Stimulated activated memory B cell treated with anti-CD40 and anti-IgM and Interleukin-4, amounts not matched to agents 10 μg/mL and 1 μg/mL and 100 μg/mL, for 72 hours (primary cell): ENCODE measurements around the gene THAP11.

Experiments used
- ATAC-seq: fragments of 150-1000 bp; cut with Tn5 transposase; 2 replicates; pipeline ENCODE4 v1.10.0; 2021
- H3K27ac Mint-ChIP-seq: one replicate; pipeline ENCODE4 v1.8.0; 2022; ENCODE audit warnings: mild to moderate bottlenecking, mixed read lengths
- H3K27me3 Mint-ChIP-seq: one replicate; pipeline ENCODE4 v1.8.0; 2022; ENCODE audit warnings: mixed read lengths
- H3K36me3 Mint-ChIP-seq: one replicate; pipeline ENCODE4 v1.8.0; 2022; ENCODE audit warnings: mixed read lengths
- H3K4me1 Mint-ChIP-seq: one replicate; pipeline ENCODE4 v1.8.0; 2022; ENCODE audit warnings: mixed read lengths
- H3K4me3 Mint-ChIP-seq: one replicate; pipeline ENCODE4 v1.8.0; 2022; ENCODE audit warnings: mild to moderate bottlenecking, moderate library complexity, mixed read lengths
- H3K9me3 Mint-ChIP-seq: one replicate; pipeline ENCODE4 v1.8.0; 2022; ENCODE audit warnings: mixed read lengths

THAP11 gene

GRCh38 chr16:67865318-67865717 lies 23.2 kb downstream of the THAP11 start:
- ATAC-seq, result no peak
- Mint-ChIP-seq H3K4me3 (no peak overlapping the region), H3K9me3 (no peaks in the 10 kb centered on the region), H3K36me3 (peaks cover 7% of the 10 kb centered on the region), H3K27ac (peak overlapping the region; percentile 37), H3K4me1 (peaks cover 25% of the 10 kb centered on the region), H3K27me3 (no peaks in the 10 kb centered on the region)

- H3K4me3 Mint-ChIP-seq, result no peak overlapping the region
- no peak for ATAC-seq
These were observed 26.2 kb downstream of the THAP11 start for GRCh38 chr16:67868290-67868689.

GRCh38 chr16:67869653-67870052 lies 27.5 kb downstream of the THAP11 start:
- H3K36me3 Mint-ChIP-seq, result peaks cover 8% of the 10 kb centered on the region
- no peaks in the 10 kb centered on the region for H3K9me3 Mint-ChIP-seq
- peaks cover 23% of the 10 kb centered on the region for H3K4me1 Mint-ChIP-seq
- no peak overlapping the region for H3K27ac Mint-ChIP-seq
- H3K27me3 Mint-ChIP-seq, result no peaks in the 10 kb centered on the region
- no peak overlapping the region for H3K4me3 Mint-ChIP-seq
- no peak for ATAC-seq

More at GRCh38 chr16:67868290-67868689, 26.2 kb downstream of the THAP11 start:
- Mint-ChIP-seq H3K27me3 (no peaks in the 10 kb centered on the region), H3K36me3 (peaks cover 8% of the 10 kb centered on the region), H3K9me3 (no peaks in the 10 kb centered on the region), H3K4me1 (peaks cover 13% of the 10 kb centered on the region), H3K27ac (no peak overlapping the region)

GRCh38 chr16:67871256-67871655 lies 29.1 kb downstream of the THAP11 start:
- Mint-ChIP-seq H3K36me3 (peaks cover 8% of the 10 kb centered on the region), H3K4me1 (peaks cover 36% of the 10 kb centered on the region), H3K27ac (peak overlapping the region; percentile 89), H3K4me3 (no peak overlapping the region), H3K27me3 (no peaks in the 10 kb centered on the region), H3K9me3 (no peaks in the 10 kb centered on the region)
- ATAC-seq, result no peak

GRCh38 chr16:67872131-67872630 lies 30.1 kb downstream of the THAP11 start:
- Mint-ChIP-seq H3K27ac (peak overlapping the region; percentile 89), H3K4me1 (peaks cover 36% of the 10 kb centered on the region), H3K27me3 (no peaks in the 10 kb centered on the region), H3K4me3 (peak overlapping the region; percentile 95), H3K9me3 (no peaks in the 10 kb centered on the region), H3K36me3 (peaks cover 14% of the 10 kb centered on the region)
- peak; percentile 2 for ATAC-seq

- no peaks in the 10 kb centered on the region for H3K9me3 Mint-ChIP-seq
- no peaks in the 10 kb centered on the region for H3K27me3 Mint-ChIP-seq
- peak; percentile 92 for ATAC-seq
- H3K4me1 Mint-ChIP-seq, result peaks cover 36% of the 10 kb centered on the region
- H3K36me3 Mint-ChIP-seq, result peaks cover 20% of the 10 kb centered on the region
- H3K27ac Mint-ChIP-seq, result peak within 1 kb of the TSS; percentile 89
- H3K4me3 Mint-ChIP-seq, result peak within 1 kb of the TSS; percentile 95
These were observed 30.7 kb downstream of the THAP11 start, which contains the start of gene EDC4 for GRCh38 chr16:67872631-67873434. Gene EDC4 (plus strand): TSS chr16:67873052. CDS start chr16:67873262, 210 bp downstream.

GRCh38 chr16:67873435-67874370 lies 31.6 kb downstream of the THAP11 start:
- Mint-ChIP-seq H3K9me3 (no peaks in the 10 kb centered on the region), H3K4me3 (peak overlapping the region; percentile 95), H3K27me3 (no peaks in the 10 kb centered on the region), H3K4me1 (peaks cover 36% of the 10 kb centered on the region), H3K36me3 (peaks cover 29% of the 10 kb centered on the region), H3K27ac (peak overlapping the region; percentile 89)
- no peak for ATAC-seq

GRCh38 chr16:67874372-67874771 lies 32.3 kb downstream of the THAP11 start:
- peaks cover 36% of the 10 kb centered on the region for H3K4me1 Mint-ChIP-seq
- H3K36me3 Mint-ChIP-seq, result peaks cover 35% of the 10 kb centered on the region
- peak overlapping the region; percentile 89 for H3K27ac Mint-ChIP-seq

GRCh38 chr16:67877064-67877463 lies 34.9 kb downstream of the THAP11 start:
- no peak for ATAC-seq
- Mint-ChIP-seq H3K4me1 (peaks cover 36% of the 10 kb centered on the region), H3K27ac (no peak overlapping the region), H3K9me3 (no peaks in the 10 kb centered on the region), H3K27me3 (no peaks in the 10 kb centered on the region), H3K36me3 (peaks cover 48% of the 10 kb centered on the region), H3K4me3 (no peak overlapping the region)

More at GRCh38 chr16:67874372-67874771, 32.3 kb downstream of the THAP11 start:
- Mint-ChIP-seq H3K9me3 (no peaks in the 10 kb centered on the region), H3K27me3 (no peaks in the 10 kb centered on the region), H3K4me3 (peak overlapping the region; percentile 95)
- no peak for ATAC-seq

- Mint-ChIP-seq H3K9me3 (no peaks in the 10 kb centered on the region), H3K4me1 (peaks cover 32% of the 10 kb centered on the region), H3K27ac (no peak overlapping the region), H3K4me3 (no peak overlapping the region), H3K36me3 (peaks cover 56% of the 10 kb centered on the region), H3K27me3 (no peaks in the 10 kb centered on the region)
- no peak for ATAC-seq
These were observed 36.1 kb downstream of the THAP11 start for GRCh38 chr16:67878232-67878631.

GRCh38 chr16:67878846-67879245 lies 36.7 kb downstream of the THAP11 start:
- Mint-ChIP-seq H3K27me3 (no peaks in the 10 kb centered on the region), H3K9me3 (no peaks in the 10 kb centered on the region), H3K4me1 (peaks cover 33% of the 10 kb centered on the region), H3K36me3 (peaks cover 62% of the 10 kb centered on the region), H3K4me3 (no peak overlapping the region), H3K27ac (no peak overlapping the region)
- ATAC-seq, result no peak

- peaks cover 27% of the 10 kb centered on the region for H3K4me1 Mint-ChIP-seq
- H3K27ac Mint-ChIP-seq, result no peak overlapping the region
- no peaks in the 10 kb centered on the region for H3K9me3 Mint-ChIP-seq
- ATAC-seq, result no peak
- H3K36me3 Mint-ChIP-seq, result peaks cover 67% of the 10 kb centered on the region
- H3K27me3 Mint-ChIP-seq, result no peaks in the 10 kb centered on the region
- H3K4me3 Mint-ChIP-seq, result no peak overlapping the region
These were observed 37.3 kb downstream of the THAP11 start for GRCh38 chr16:67879462-67879861.

- no peak for ATAC-seq
- Mint-ChIP-seq H3K9me3 (no peaks in the 10 kb centered on the region), H3K27me3 (no peaks in the 10 kb centered on the region), H3K27ac (no peak overlapping the region), H3K36me3 (peaks cover 70% of the 10 kb centered on the region), H3K4me1 (peaks cover 22% of the 10 kb centered on the region), H3K4me3 (no peak overlapping the region)
These were observed 37.8 kb downstream of the THAP11 start for GRCh38 chr16:67879936-67880335.

- Mint-ChIP-seq H3K9me3 (no peaks in the 10 kb centered on the region), H3K27ac (no peak overlapping the region), H3K4me3 (no peak overlapping the region), H3K36me3 (peaks cover 70% of the 10 kb centered on the region), H3K27me3 (no peaks in the 10 kb centered on the region), H3K4me1 (peaks cover 16% of the 10 kb centered on the region)
- no peak for ATAC-seq
These were observed 38.5 kb downstream of the THAP11 start for GRCh38 chr16:67880584-67880983.

- Mint-ChIP-seq H3K9me3 (no peaks in the 10 kb centered on the region), H3K27ac (no peak overlapping the region), H3K36me3 (peaks cover 69% of the 10 kb centered on the region), H3K4me3 (no peak overlapping the region), H3K4me1 (peaks cover 9% of the 10 kb centered on the region), H3K27me3 (no peaks in the 10 kb centered on the region)
- ATAC-seq, result no peak
These were observed 39.6 kb downstream of the THAP11 start for GRCh38 chr16:67881621-67882161.
